GM23338 (cell line): ENCODE results near the gene BMP15. TPM values are rescaled to one million over a fixed set of nuclear protein-coding genes. Genes with fewer than 3 reads are reported as not detected.

Experiments
- ATAC-seq: fragments of 200-7000 bp; cut with Tn5 transposase; 3 replicates; pipeline ENCODE4 v1.9.1; 2020
- DNase-seq: peaks from one replicate; pipeline ENCODE4 v3.0.0-alpha.2; 2015; ENCODE audit warnings: low spot score
- H2AFZ ChIP-seq: fragments of 200-600 bp; sonication (generic); 2 replicates; pipeline ENCODE4 v1.8.0; 2016; ENCODE audit warnings: antibody characterized with exemption, mild to moderate bottlenecking, moderate library complexity
- H3F3A ChIP-seq: fragments of 200-600 bp; sonication (generic); replicated peaks from 2 replicates; pipeline ENCODE4 v1.8.0; 2017; ENCODE audit warnings: antibody characterized with exemption, mixed run types, low read depth
- H3K27ac ChIP-seq: fragments of 200-600 bp; sonication (generic); 2 replicates; pipeline ENCODE4 v1.6.1; 2016; ENCODE audit warnings: low read depth
- H3K27me3 ChIP-seq: fragments of 200-600 bp; sonication (generic); 2 replicates; pipeline ENCODE4 v1.8.0; 2016; ENCODE audit warnings: mild to moderate bottlenecking, mixed run types, moderate library complexity; ENCODE audit not compliant: insufficient read depth
- H3K36me3 ChIP-seq: fragments of 200-600 bp; sonication (generic); 2 replicates; pipeline ENCODE4 v1.8.0; 2016; ENCODE audit warnings: mild to moderate bottlenecking; ENCODE audit not compliant: insufficient read depth
- H3K4me1 ChIP-seq: fragments of 200-600 bp; sonication (generic); 2 replicates; pipeline ENCODE4 v1.8.0; 2016; ENCODE audit warnings: mild to moderate bottlenecking, moderate library complexity; ENCODE audit not compliant: insufficient read depth
- H3K4me2 ChIP-seq: fragments of 200-600 bp; sonication (generic); 2 replicates; pipeline ENCODE4 v1.7.1; 2017; ENCODE audit warnings: mixed run types
- H3K4me3 ChIP-seq: fragments of 200-600 bp; sonication (generic); 2 replicates; pipeline ENCODE4 v1.6.1; 2016; ENCODE audit warnings: mixed run types
- H3K79me2 ChIP-seq: fragments of 200-600 bp; sonication (generic); replicated peaks from 2 replicates; pipeline ENCODE4 v1.8.0; 2017; ENCODE audit warnings: mild to moderate bottlenecking; ENCODE audit not compliant: insufficient read depth
- H3K9me2 ChIP-seq: fragments of 200-600 bp; sonication (generic); 2 replicates; pipeline ENCODE4 v1.8.0; 2017; ENCODE audit not compliant: insufficient read depth
- H4K20me1 ChIP-seq: fragments of 200-600 bp; sonication (generic); replicated peaks from 2 replicates; pipeline ENCODE4 v1.8.0; 2017; ENCODE audit warnings: mild to moderate bottlenecking; ENCODE audit not compliant: insufficient read depth
- H3K27ac Mint-ChIP-seq: 2 replicates; pipeline ENCODE4 v1.8.0; 2020; ENCODE audit warnings: inconsistent platforms, mild to moderate bottlenecking, moderate library complexity, mixed read lengths
- H3K27me3 Mint-ChIP-seq: 3 replicates; pipeline ENCODE4 v1.8.0; 2022; ENCODE audit warnings: low read depth, mild to moderate bottlenecking, moderate library complexity, mixed read lengths, inconsistent platforms; ENCODE audit not compliant: insufficient read depth, poor library complexity
- H3K36me3 Mint-ChIP-seq: 3 replicates; pipeline ENCODE4 v1.8.0; 2021; ENCODE audit warnings: low read depth, mild to moderate bottlenecking, inconsistent platforms, moderate library complexity, mixed read lengths
- H3K4me1 Mint-ChIP-seq: 3 replicates; pipeline ENCODE4 v1.8.0; 2020; ENCODE audit warnings: mild to moderate bottlenecking, inconsistent platforms, mixed read lengths
- H3K4me3 Mint-ChIP-seq: 3 replicates; pipeline ENCODE4 v1.8.0; 2021; ENCODE audit warnings: moderate library complexity, mild to moderate bottlenecking, inconsistent platforms, mixed read lengths
- H3K9me3 Mint-ChIP-seq: 3 replicates; pipeline ENCODE4 v1.8.0; 2020; ENCODE audit warnings: moderate library complexity, mild to moderate bottlenecking, inconsistent platforms, mixed read lengths
- CREB1 ChIP-seq: fragments of 250-450 bp; sonication (Bioruptor Pico); IDR thresholded peaks from 2 replicates; pipeline ENCODE4 v1.5.0; 2020; ENCODE audit warnings: low read depth, mild to moderate bottlenecking, moderate library complexity
- CTCF ChIP-seq, 2 experiments: fragments of 200-600 bp in 1 of 2; sonication (generic) in 1 of 2; conservative IDR thresholded peaks; 2 replicates each; pipeline versions ENCODE4 v1.5.1 to v1.6.1; 2016 to 2017; ENCODE audit warnings: antibody characterized with exemption in 2 of 2, low read depth in 2 of 2, mild to moderate bottlenecking in 2 of 2, moderate library complexity in 1 of 2
- ETS1 ChIP-seq: IDR thresholded peaks from 2 replicates; pipeline ENCODE4 v1.6.1; 2016; ENCODE audit warnings: antibody characterized with exemption
- EZH2 ChIP-seq: fragments of 200-600 bp; sonication (generic); IDR thresholded peaks from one replicate; pipeline ENCODE4 v1.8.0; 2017; ENCODE audit warnings: antibody characterized with exemption, mild to moderate bottlenecking, low read depth; ENCODE audit not compliant: unreplicated experiment
- EZH2phosphoT487 ChIP-seq: fragments of 200-600 bp; sonication (generic); IDR thresholded peaks from one replicate; pipeline ENCODE4 v1.8.1; 2018; ENCODE audit warnings: antibody characterized with exemption; ENCODE audit not compliant: unreplicated experiment
- JUNB ChIP-seq: IDR thresholded peaks from one replicate; pipeline ENCODE4 v1.6.1; 2016; ENCODE audit warnings: antibody characterized with exemption; ENCODE audit not compliant: unreplicated experiment
- NANOG ChIP-seq: IDR thresholded peaks from 2 replicates; pipeline ENCODE4 v1.6.1; 2016; ENCODE audit warnings: antibody characterized with exemption, borderline replicate concordance
- POLR2AphosphoS5 ChIP-seq: IDR thresholded peaks from 2 replicates; pipeline ENCODE4 v1.6.1; 2016; ENCODE audit warnings: antibody characterized with exemption, low read depth
- REST ChIP-seq: IDR thresholded peaks from one replicate; pipeline ENCODE4 v1.6.1; 2018; ENCODE audit warnings: antibody characterized with exemption; ENCODE audit not compliant: unreplicated experiment
- STAT1 ChIP-seq: IDR thresholded peaks from one replicate; pipeline ENCODE4 v1.6.1; 2016; ENCODE audit warnings: antibody characterized with exemption; ENCODE audit not compliant: unreplicated experiment
- ZNF114 ChIP-seq: fragments of 250-450 bp; sonication (Bioruptor Pico); IDR thresholded peaks from 2 replicates; pipeline ENCODE4 v1.5.0; 2020; ENCODE audit warnings: mild to moderate bottlenecking, moderate library complexity
- ZNF331 ChIP-seq: fragments of 250-450 bp; sonication (Bioruptor Pico); IDR thresholded peaks from 2 replicates; pipeline ENCODE4 v1.5.0; 2020; ENCODE audit warnings: low read depth, mild to moderate bottlenecking, moderate library complexity
- ZNF462 ChIP-seq: fragments of 250-450 bp; sonication (Bioruptor Pico); IDR thresholded peaks from 2 replicates; pipeline ENCODE4 v1.5.0; 2020; ENCODE audit warnings: mild to moderate bottlenecking, moderate library complexity
- polyA plus RNA-seq: library from polyadenylated mRNA; unstranded; fragments of >200 nt; fragmentation: Nextera tagmentation; extraction: Ambion mirVana; gene quantifications from 2 replicates; pipeline ENCODE4 v1.2.1, GENCODE V29; 2016
- total RNA-seq: library from RNA; depleted of rRNA; stranded (reverse); fragments of >200 nt; shearing (Covaris generic); gene quantifications from 2 replicates; pipeline ENCODE4 v1.2.3, GENCODE V29; 2014

BMP15 gene
- total and polyA plus RNA-seq, 2 experiments from 2014 or later: not detected

GRCh38 chrX:50865311-50865710 lies 45.2 kb upstream of the BMP15 start (continued):
- TF ChIP-seq ZNF331 (no peak), NANOG (no peak)

GRCh38 chrX:50871922-50872453 lies 38.5 kb upstream of the BMP15 start:
- Histone ChIP-seq H3K36me3 (no peaks in the 10 kb centered on the region), H3F3A (no peaks in the 10 kb centered on the region), H3K4me2 (no peak overlapping the region), H3K9me2 (no peaks in the 10 kb centered on the region), H4K20me1 (no peaks in the 10 kb centered on the region), H3K79me2 (no peaks in the 10 kb centered on the region), H3K4me3 (no peak overlapping the region), H3K27me3 (no peaks in the 10 kb centered on the region), H2AFZ (no peak overlapping the region), H3K27ac (no peak overlapping the region), H3K4me1 (peaks cover 5% of the 10 kb centered on the region)
- Mint-ChIP-seq H3K36me3 (no peaks in the 10 kb centered on the region), H3K27me3 (peaks cover 2% of the 10 kb centered on the region), H3K4me1 (peaks cover 5% of the 10 kb centered on the region; the same call in 2 of the 3 replicates), H3K27ac (no peak overlapping the region), H3K9me3 (no peaks in the 10 kb centered on the region), H3K4me3 (no peak overlapping the region)
- TF ChIP-seq NANOG (no peak), STAT1 (no peak), ZNF114 (CRISPR knock-in tag) (no peak), REST (no peak), ETS1 (no peak), EZH2phosphoT487 (no peak), POLR2AphosphoS5 (no peak), JUNB (no peak), EZH2 (no peak), CTCF (conservative IDR thresholded peaks at IDR 0.05; ENCODE audit: low read depth in 2 of 2) (no peak), CREB1 (no peak), ZNF462 (CRISPR knock-in tag) (no peak), ZNF331 (no peak)
- ATAC-seq (no peak), DNase-seq (no peak)
